ENCODE measurements around the gene ME3.

- TF ChIP-seq EZH2 (IDR thresholded peaks at IDR 0.05; ENCODE audit: low read length, unreplicated experiment) (no peak), CTCF (conservative IDR thresholded peaks at IDR 0.05; ENCODE audit: low read depth, low read length) (no peak)
These were observed 189.7 kb downstream of the ME3 start for GRCh38 chr11:86482692-86483091.
